ENCODE measurements around the gene CAPN3. TPM values are rescaled to one million over a fixed set of nuclear protein-coding genes. Genes with fewer than 3 reads are reported as not detected.

Gene CAPN3

Small RNAs within 50 kb of the gene (small RNA-seq; reads per million reads assigned to genes)
- not detected for gene RNU6-188P (ENCODE audit: insufficient read depth)
